SK-N-SH (cell line): ENCODE results near the gene MED26. TPM values are rescaled to one million over a fixed set of nuclear protein-coding genes. Genes with fewer than 3 reads are reported as not detected.

Experiments used
- CTCF ChIA-PET: fragments of 300-600, 350-600 bp; formaldehyde crosslinking; extraction: SDS; loops from one replicate; lab custom pipeline; 2021; lab: Yijun Ruan, JAX
- POLR2A ChIA-PET: fragments of 350-600 bp; sonication (Branson Sonifier 250); formaldehyde crosslinking; extraction: SDS; loops from one replicate; lab custom pipeline; 2020; ENCODE audit warnings: antibody characterized with exemption, inconsistent platforms; lab: Yijun Ruan, JAX
- DNase-seq: peaks from one replicate; pipeline ENCODE4 v3.0.0; 2012
- H2AFZ ChIP-seq: fragments of 200-600 bp; sonication (generic); 2 replicates; pipeline ENCODE4 v1.8.1; 2016; ENCODE audit warnings: antibody characterized with exemption, mild to moderate bottlenecking, low read depth
- H3F3A ChIP-seq: fragments of 200-600 bp; sonication (generic); replicated peaks from 2 replicates; pipeline ENCODE3; 2016; ENCODE audit warnings: antibody characterized with exemption, mild to moderate bottlenecking; ENCODE audit not compliant: insufficient read depth
- H3K27ac ChIP-seq, 2 experiments: fragments of 200-500 bp in 1 of 2; fragments of 200-600 bp in 1 of 2; sonication (Bioruptor generic) in 1 of 2; sonication (generic), shearing (Covaris generic) in 1 of 2; 2 replicates each; pipeline versions ENCODE4 v1.5.1 to v1.6.1; 2014 to 2016; ENCODE audit warnings: low read depth in 2 of 2, inconsistent platforms in 1 of 2, low read length in 1 of 2, mild to moderate bottlenecking in 1 of 2, mixed read lengths in 1 of 2
- H3K27me3 ChIP-seq: fragments of 200-600 bp; sonication (generic), shearing (Covaris generic); 2 replicates; pipeline ENCODE4 v1.6.1; 2016; ENCODE audit warnings: mixed run types; ENCODE audit not compliant: insufficient read depth
- H3K36me3 ChIP-seq, 2 experiments: fragments of 200-500 bp in 1 of 2; fragments of 200-600 bp in 1 of 2; sonication (Bioruptor generic) in 1 of 2; sonication (generic) in 1 of 2; replicated peaks in 1 of 2; 2 replicates each; pipeline versions ENCODE3 to v1.5.1; 2014 to 2016; ENCODE audit warnings: low read length in 1 of 2, mild to moderate bottlenecking in 1 of 2; ENCODE audit not compliant: insufficient read depth in 2 of 2, control insufficient read depth in 1 of 2
- H3K4me1 ChIP-seq, 2 experiments: fragments of 200-500 bp in 1 of 2; fragments of 200-600 bp in 1 of 2; sonication (Bioruptor generic) in 1 of 2; sonication (generic), shearing (Covaris generic) in 1 of 2; 2 replicates each; pipeline versions ENCODE4 v1.5.1 to v1.6.1; 2014 to 2016; ENCODE audit warnings: low read depth in 1 of 2, low read length in 1 of 2, mixed run types in 1 of 2; ENCODE audit not compliant: insufficient read depth in 2 of 2, control insufficient read depth in 1 of 2
- H3K4me2 ChIP-seq: fragments of 200-600 bp; sonication (generic), shearing (Covaris generic); 2 replicates; pipeline ENCODE4 v1.6.1; 2017; ENCODE audit warnings: mixed run types
- H3K4me3 ChIP-seq, 2 experiments: fragments of 200-500 bp in 1 of 2; fragments of 200-600 bp in 1 of 2; sonication (Bioruptor generic) in 1 of 2; sonication (generic), shearing (Covaris generic) in 1 of 2; 2 replicates each; pipeline versions ENCODE4 v1.5.1 to v1.8.1; 2014 to 2016; ENCODE audit warnings: low read depth in 2 of 2, inconsistent platforms in 1 of 2, low read length in 1 of 2, mild to moderate bottlenecking in 1 of 2, mixed read lengths in 1 of 2, moderate library complexity in 1 of 2
- H3K79me2 ChIP-seq: fragments of 200-600 bp; sonication (generic); 2 replicates; pipeline ENCODE4 v1.8.1; 2017; ENCODE audit warnings: mild to moderate bottlenecking; ENCODE audit not compliant: insufficient read depth
- H3K9ac ChIP-seq: fragments of 200-600 bp; sonication (generic); 2 replicates; pipeline ENCODE4 v1.6.1; 2017; ENCODE audit warnings: mixed run types
- H3K9me2 ChIP-seq: fragments of 200-600 bp; sonication (generic); 2 replicates; pipeline ENCODE4 v1.6.1; 2017; ENCODE audit warnings: mixed run types
- H3K9me3 ChIP-seq: fragments of 200-600 bp; sonication (generic); 2 replicates; pipeline ENCODE4 v1.6.1; 2017; ENCODE audit warnings: mixed run types, mild to moderate bottlenecking, moderate library complexity
- H4K20me1 ChIP-seq: fragments of 200-600 bp; sonication (generic); 2 replicates; pipeline ENCODE4 v1.6.1; 2017; ENCODE audit warnings: mild to moderate bottlenecking, mixed run types; ENCODE audit not compliant: insufficient read depth
- ELF1 ChIP-seq: IDR thresholded peaks from 2 replicates; pipeline ENCODE4 v1.4.0; 2012
- EZH2phosphoT487 ChIP-seq: fragments of 200-600 bp; sonication (generic); IDR thresholded peaks from 2 replicates; pipeline ENCODE4 v1.6.1; 2017; ENCODE audit warnings: low read depth, mixed run types, mild to moderate bottlenecking, antibody characterized with exemption, moderate library complexity, borderline replicate concordance
- FOSL2 ChIP-seq: IDR thresholded peaks from 2 replicates; pipeline ENCODE4 v1.4.0; 2012; ENCODE audit warnings: low read depth, mild to moderate bottlenecking, moderate library complexity, borderline replicate concordance
- FOXJ3 ChIP-seq: sonication (generic); formaldehyde crosslinking; IDR thresholded peaks from 2 replicates; pipeline ENCODE4 v1.5.1; 2020; ENCODE audit warnings: mild to moderate bottlenecking, missing genetic modification reagents
- FOXM1 ChIP-seq: IDR thresholded peaks from 2 replicates; pipeline ENCODE4 v1.4.0; 2012; ENCODE audit warnings: low read depth, mild to moderate bottlenecking
- GATA2 ChIP-seq: sonication (generic); formaldehyde crosslinking; IDR thresholded peaks from 2 replicates; pipeline ENCODE4 v1.5.0; 2020; ENCODE audit warnings: mild to moderate bottlenecking, missing genetic modification reagents
- IRF3 ChIP-seq: fragments of 150-350 bp; IDR thresholded peaks from 2 replicates; pipeline ENCODE4 v1.6.1; 2016; ENCODE audit warnings: mild to moderate bottlenecking, low read depth, low read length
- MEF2A ChIP-seq: IDR thresholded peaks from 2 replicates; pipeline ENCODE4 v1.4.0; 2012; ENCODE audit warnings: low read depth, borderline replicate concordance
- NFIC ChIP-seq: IDR thresholded peaks from 2 replicates; pipeline ENCODE4 v1.4.0; 2012; ENCODE audit warnings: borderline replicate concordance
- RCOR1 ChIP-seq: fragments of 150-350 bp; IDR thresholded peaks from 2 replicates; pipeline ENCODE4 v1.6.1; 2017; ENCODE audit warnings: antibody characterized with exemption, low read length
- SMC3 ChIP-seq: IDR thresholded peaks from 2 replicates; pipeline ENCODE4 v1.6.1; 2012; ENCODE audit warnings: low read depth, low read length, improper control_type of control experiment
- TEAD4 ChIP-seq: IDR thresholded peaks from 2 replicates; pipeline ENCODE4 v1.4.0; 2012; ENCODE audit warnings: mild to moderate bottlenecking, borderline replicate concordance; ENCODE audit not compliant: insufficient read depth
- YY1 ChIP-seq: IDR thresholded peaks from 2 replicates; pipeline ENCODE4 v1.4.0; 2012; ENCODE audit warnings: low read depth, mild to moderate bottlenecking
- ZBTB33 ChIP-seq: IDR thresholded peaks from 2 replicates; pipeline ENCODE4 v1.4.0; 2012; ENCODE audit warnings: low read depth, borderline replicate concordance
- WGBS: methylation state at CpG from one replicate; pipeline ENCODE4 v1.1.6; 2017; ENCODE audit warnings: low lambda C conversion rate; 5-methylcytosine and 5-hydroxymethylcytosine counted together
- polyA plus RNA-seq, 3 experiments: library from polyadenylated mRNA; depleted of rRNA; stranded (reverse); fragments of >200 nt; gene quantifications; 2 replicates each; pipeline ENCODE4 v1.2.3, GENCODE V29; 2012
- TF ChIP-seq, protein P1 (sequence below): IDR thresholded peaks from 2 replicates; pipeline ENCODE4 v1.6.1; 2012; ENCODE audit warnings: mild to moderate bottlenecking, low read depth, low read length, moderate library complexity

MED26 gene
- polyA plus RNA-seq, 1 of the 3 experiments (the other 2 are of a cell fraction), result 3.5 TPM

GRCh38 chr19:16530540-16531379 is 97.2 kb downstream of the MED26 start:
- no peaks in the 10 kb centered on the region for H3F3A ChIP-seq
- H4K20me1 ChIP-seq, result peaks cover 14% of the 10 kb centered on the region
- POLR2A ChIA-PET, result no interaction called here
- H2AFZ ChIP-seq, result no peak overlapping the region
- no peaks in the 10 kb centered on the region for H3K4me1 ChIP-seq
- H3K36me3 ChIP-seq, result peaks cover 28 to 80% of the 10 kb centered on the region in 2 experiments
- H3K4me3 ChIP-seq, result no peak overlapping the region
- no peaks in the 10 kb centered on the region for H3K9me2 ChIP-seq
- H3K27me3 ChIP-seq, result no peaks in the 10 kb centered on the region
- H3K27ac ChIP-seq, result no peak overlapping the region
- 87% methylated on average over 18 of the region's 43 CpGs for WGBS
- no peak overlapping the region for H3K9ac ChIP-seq
- H3K4me2 ChIP-seq, result no peak overlapping the region
- TF ChIP-seq RCOR1 (no peak), EZH2phosphoT487 (no peak), FOXM1 (no peak), YY1 (no peak), ELF1 (no peak), NFIC (no peak), ZBTB33 (no peak), FOSL2 (no peak), IRF3 (no peak), FOXJ3 (no peak), SMC3 (no peak), GATA2 (CRISPR knock-in tag) (no peak), MEF2A (no peak), TEAD4 (no peak)
- TF ChIP-seq, protein P1, sequence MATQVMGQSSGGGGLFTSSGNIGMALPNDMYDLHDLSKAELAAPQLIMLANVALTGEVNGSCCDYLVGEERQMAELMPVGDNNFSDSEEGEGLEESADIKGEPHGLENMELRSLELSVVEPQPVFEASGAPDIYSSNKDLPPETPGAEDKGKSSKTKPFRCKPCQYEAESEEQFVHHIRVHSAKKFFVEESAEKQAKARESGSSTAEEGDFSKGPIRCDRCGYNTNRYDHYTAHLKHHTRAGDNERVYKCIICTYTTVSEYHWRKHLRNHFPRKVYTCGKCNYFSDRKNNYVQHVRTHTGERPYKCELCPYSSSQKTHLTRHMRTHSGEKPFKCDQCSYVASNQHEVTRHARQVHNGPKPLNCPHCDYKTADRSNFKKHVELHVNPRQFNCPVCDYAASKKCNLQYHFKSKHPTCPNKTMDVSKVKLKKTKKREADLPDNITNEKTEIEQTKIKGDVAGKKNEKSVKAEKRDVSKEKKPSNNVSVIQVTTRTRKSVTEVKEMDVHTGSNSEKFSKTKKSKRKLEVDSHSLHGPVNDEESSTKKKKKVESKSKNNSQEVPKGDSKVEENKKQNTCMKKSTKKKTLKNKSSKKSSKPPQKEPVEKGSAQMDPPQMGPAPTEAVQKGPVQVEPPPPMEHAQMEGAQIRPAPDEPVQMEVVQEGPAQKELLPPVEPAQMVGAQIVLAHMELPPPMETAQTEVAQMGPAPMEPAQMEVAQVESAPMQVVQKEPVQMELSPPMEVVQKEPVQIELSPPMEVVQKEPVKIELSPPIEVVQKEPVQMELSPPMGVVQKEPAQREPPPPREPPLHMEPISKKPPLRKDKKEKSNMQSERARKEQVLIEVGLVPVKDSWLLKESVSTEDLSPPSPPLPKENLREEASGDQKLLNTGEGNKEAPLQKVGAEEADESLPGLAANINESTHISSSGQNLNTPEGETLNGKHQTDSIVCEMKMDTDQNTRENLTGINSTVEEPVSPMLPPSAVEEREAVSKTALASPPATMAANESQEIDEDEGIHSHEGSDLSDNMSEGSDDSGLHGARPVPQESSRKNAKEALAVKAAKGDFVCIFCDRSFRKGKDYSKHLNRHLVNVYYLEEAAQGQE, result no peak
- TF ChIP-seq, all 33 proteins: peak for 0
- Histone ChIP-seq H3K79me2 (peaks cover 31% of the 10 kb centered on the region), H3K9me3 (no peaks in the 10 kb centered on the region)
- CTCF ChIA-PET, result no interaction called here
- DNase-seq, result no peak
